Measurements from ENCODE around the gene LINGO4. TPM values are rescaled to one million over a fixed set of nuclear protein-coding genes. Genes with fewer than 3 reads are reported as not detected.
A peak's percentile ranks its signal among the peaks of the same experiment; 100 is the strongest.

LINGO4 gene
- total RNA-seq, 2 experiments from 2014 or later, result 0.35 to 0.50 TPM

DNA sequence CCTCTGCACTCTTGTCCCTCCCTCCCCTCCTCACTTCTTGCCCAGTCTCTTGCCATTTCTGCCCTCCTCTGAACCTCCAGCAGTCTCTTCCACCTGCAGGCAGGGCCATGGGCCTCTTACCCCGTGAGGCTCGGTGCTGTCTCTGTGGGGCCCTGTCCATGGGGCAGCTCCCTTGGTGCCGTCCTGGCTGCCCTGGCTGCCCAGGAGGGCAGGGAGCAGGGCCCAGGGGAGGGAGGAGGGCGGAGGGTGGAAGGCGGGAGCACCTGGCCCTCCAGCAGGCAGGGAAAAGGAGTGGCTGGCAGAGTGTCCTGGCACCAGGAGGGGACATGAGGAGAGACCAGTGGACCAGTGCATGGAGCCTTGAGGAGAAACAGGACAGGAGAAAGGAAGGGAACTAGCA is 26.4 kb upstream of the LINGO4 start, which contains the start of gene RORC:
RORC (minus strand) TSS at position 198 of the 400 bp plus-strand sequence; CDS start at position 160, 38 bp downstream.
- POLR2A ChIA-PET, result no interaction called here
- CTCF ChIA-PET, result interaction anchor here (0.6 to 1.9 kb wide), 3 partner anchors 9 to 240 kb away, joined by 3 to 10 read pairs (median 7); no protein-coding TSS in a partner anchor

DNA sequence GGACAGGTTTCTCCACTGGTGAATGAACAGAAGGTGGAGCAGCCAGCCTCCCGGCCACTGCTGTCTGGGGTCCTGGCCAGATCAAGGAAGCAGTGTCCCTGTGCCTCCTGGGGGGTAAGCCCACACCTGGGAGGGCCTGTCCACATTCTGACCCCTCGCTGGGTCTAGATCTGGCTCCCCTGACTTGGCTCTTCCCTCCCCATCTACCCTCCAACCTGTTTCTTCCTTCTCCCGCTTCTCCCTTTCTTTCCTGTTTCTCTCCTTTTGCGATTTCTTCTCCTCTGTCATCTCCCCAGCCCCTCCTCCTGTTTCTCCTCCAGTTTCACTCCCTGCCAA is 26.0 kb upstream of the LINGO4 start:
- H3K36me3 Mint-ChIP-seq (ENCODE audit: low read depth), result no peaks in the 10 kb centered on the region
- H3K4me1 Mint-ChIP-seq, result peaks cover 78% of the 10 kb centered on the region
- POLR2A ChIA-PET, result no interaction called here
- CTCF ChIA-PET, result interaction anchor here (1.1 to 2.1 kb wide), 4 partner anchors 9 to 20 kb away, joined by 3 to 10 read pairs (median 8); no protein-coding TSS in a partner anchor
- no peaks in the 10 kb centered on the region for H3K9me3 Mint-ChIP-seq
- H3K27ac Mint-ChIP-seq, result peak overlapping the region; percentile 81
- no peak for DNase-seq
- no peaks in the 10 kb centered on the region for H3K27me3 Mint-ChIP-seq
- peak overlapping the region; percentile 44 for H3K4me3 Mint-ChIP-seq

More for the DNA sequence above, 26.4 kb upstream of the LINGO4 start, which contains the start of gene RORC:
- H3K36me3 Mint-ChIP-seq (ENCODE audit: low read depth), result no peaks in the 10 kb centered on the region
- peaks cover 79% of the 10 kb centered on the region for H3K4me1 Mint-ChIP-seq
- H3K27me3 Mint-ChIP-seq, result no peaks in the 10 kb centered on the region
- no peak for DNase-seq
- peak within 1 kb of the TSS; percentile 81 for H3K27ac Mint-ChIP-seq
- H3K4me3 Mint-ChIP-seq, result peak within 1 kb of the TSS; percentile 44
- no peaks in the 10 kb centered on the region for H3K9me3 Mint-ChIP-seq

DNA sequence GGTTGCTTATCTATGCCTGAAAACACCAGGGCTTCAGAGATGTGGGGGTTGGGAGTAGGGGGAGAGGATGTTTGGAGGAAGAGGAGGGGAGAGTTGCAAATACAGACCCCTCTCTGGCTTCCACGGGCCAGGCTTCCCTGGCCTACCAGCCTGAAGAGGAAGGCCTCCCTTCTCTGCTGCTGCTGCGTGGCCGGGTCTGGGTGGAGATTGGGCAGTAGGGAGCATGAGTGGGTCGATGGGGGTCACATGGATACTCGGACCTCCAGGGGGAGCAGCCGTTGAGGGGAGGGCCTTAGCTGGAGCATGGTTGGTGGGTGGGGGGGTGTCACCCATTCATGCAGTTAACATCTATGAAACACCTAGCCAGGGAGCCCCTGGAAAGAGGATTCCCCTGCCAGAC is 24.8 kb upstream of the LINGO4 start:
- Mint-ChIP-seq H3K27me3 (no peaks in the 10 kb centered on the region), H3K36me3 (ENCODE audit: low read depth) (no peaks in the 10 kb centered on the region), H3K4me3 (no peak overlapping the region), H3K9me3 (no peaks in the 10 kb centered on the region), H3K27ac (peak overlapping the region; percentile 81), H3K4me1 (peaks cover 78% of the 10 kb centered on the region)
- DNase-seq, result no peak
- ChIA-PET POLR2A (interaction anchor here (1.1 kb wide), 1 partner anchor 40 kb away, joined by 5 read pairs; the partner anchor contains the start of gene TDRKH), CTCF (interaction anchor here (0.7 to 2.1 kb wide), 8 partner anchors 8 to 67 kb away, joined by 3 to 10 read pairs (median 3); partner anchors contain the start of gene MRPL9)

DNA sequence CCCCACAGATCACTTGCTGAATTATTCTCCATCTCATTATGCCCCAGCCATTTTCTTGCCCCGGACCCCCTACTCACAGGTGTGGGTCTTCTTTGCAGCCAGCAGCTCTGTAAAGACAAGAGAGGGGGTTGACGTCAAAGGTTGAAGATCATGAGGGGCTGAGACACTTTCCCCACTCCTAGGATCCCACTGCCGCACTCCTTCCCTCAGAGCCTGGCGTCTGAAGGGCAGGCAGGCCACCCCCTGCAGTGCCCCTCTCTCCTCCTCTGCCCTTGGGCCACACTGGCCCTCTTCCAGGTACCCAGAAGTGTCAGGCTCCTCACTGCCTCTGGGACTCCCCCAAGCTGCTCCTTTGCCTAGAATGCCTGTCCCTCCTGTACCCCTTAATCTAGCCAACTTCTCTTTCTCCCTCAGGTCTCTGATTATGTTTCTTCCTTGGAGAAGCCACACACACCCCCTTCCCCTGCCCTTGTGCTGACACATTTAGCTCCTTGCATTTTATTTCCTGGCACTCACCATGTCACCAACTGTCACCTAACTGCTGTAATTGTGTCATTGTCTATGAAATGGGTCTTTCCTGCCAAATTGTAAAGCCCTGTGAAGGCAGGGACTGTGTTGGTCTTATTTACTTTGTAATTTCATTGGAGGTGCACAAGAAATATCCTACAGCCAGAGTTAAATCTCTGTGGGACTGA is 24.3 kb upstream of the LINGO4 start:
- Mint-ChIP-seq H3K9me3 (no peaks in the 10 kb centered on the region), H3K27me3 (no peaks in the 10 kb centered on the region), H3K4me1 (peaks cover 75% of the 10 kb centered on the region), H3K36me3 (ENCODE audit: low read depth) (no peaks in the 10 kb centered on the region), H3K27ac (peak overlapping the region; percentile 81), H3K4me3 (peak overlapping the region; percentile 3)
- no peak for DNase-seq
- ChIA-PET POLR2A (interaction anchor here (1.1 kb wide), 1 partner anchor 39 kb away, joined by 5 read pairs; the partner anchor contains the start of gene TDRKH), CTCF (interaction anchor here (1.7 to 2.1 kb wide), 3 partner anchors 9 to 14 kb away, joined by 3 to 9 read pairs (median 7); no protein-coding TSS in a partner anchor)

DNA sequence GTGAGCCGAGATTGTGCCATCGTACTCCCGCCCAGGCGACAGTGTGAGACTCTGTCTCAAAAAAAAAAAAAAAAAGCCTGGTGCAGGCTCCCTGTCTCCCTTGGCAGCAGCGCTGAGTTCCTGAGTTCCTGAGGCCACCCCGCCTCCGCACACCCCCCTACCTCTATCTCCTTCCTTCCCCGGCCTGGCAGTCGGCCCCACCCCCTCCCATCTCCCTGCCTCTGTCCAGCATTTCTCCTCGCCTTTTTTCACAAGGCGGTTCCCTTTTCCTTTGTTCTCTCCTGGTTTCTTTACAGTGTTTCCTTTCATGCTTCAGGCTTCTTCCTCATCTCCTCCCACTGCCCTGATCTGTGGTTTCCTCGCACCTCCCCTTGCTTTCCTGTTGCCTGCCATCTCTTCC is 23.7 kb upstream of the LINGO4 start:
- Mint-ChIP-seq H3K27ac (peak overlapping the region; percentile 81), H3K36me3 (ENCODE audit: low read depth) (no peaks in the 10 kb centered on the region), H3K9me3 (no peaks in the 10 kb centered on the region), H3K27me3 (no peaks in the 10 kb centered on the region), H3K4me3 (peak overlapping the region; percentile 3), H3K4me1 (peaks cover 69% of the 10 kb centered on the region)
- ChIA-PET CTCF (interaction anchor here (0.8 to 3.7 kb wide), 4 partner anchors 8 to 46 kb away, joined by 3 to 18 read pairs (median 6); no protein-coding TSS in a partner anchor), POLR2A (no interaction called here)
- no peak for DNase-seq

DNA sequence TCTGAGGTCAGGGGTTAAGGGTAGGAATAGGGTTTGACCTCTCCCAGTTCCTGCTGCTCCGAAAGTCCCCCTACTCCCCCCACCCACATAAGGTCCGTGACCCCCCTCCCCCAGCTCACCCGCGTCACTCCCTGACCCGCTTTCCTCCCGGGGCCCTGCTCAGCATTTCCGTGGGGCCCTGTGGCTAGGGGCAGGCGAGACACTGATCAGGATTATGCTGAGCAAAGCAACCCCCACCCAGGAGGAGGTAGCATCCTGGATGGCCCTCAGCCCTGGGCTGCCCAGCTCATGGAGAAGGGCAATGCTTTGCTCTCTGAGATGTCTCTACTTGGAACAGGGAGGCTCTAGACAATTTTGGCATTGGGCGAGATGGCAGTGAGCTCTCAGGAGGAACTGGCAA is 22.6 kb upstream of the LINGO4 start:
- ChIA-PET POLR2A (no interaction called here), CTCF (interaction anchor here (1.0 to 3.7 kb wide), 4 partner anchors 9 to 45 kb away, joined by 3 to 18 read pairs (median 6); no protein-coding TSS in a partner anchor)
- H3K4me1 Mint-ChIP-seq, result peaks cover 63% of the 10 kb centered on the region
- DNase-seq, result no peak
- H3K27me3 Mint-ChIP-seq, result no peaks in the 10 kb centered on the region
- H3K4me3 Mint-ChIP-seq, result peak overlapping the region; percentile 3
- no peaks in the 10 kb centered on the region for H3K9me3 Mint-ChIP-seq
- no peaks in the 10 kb centered on the region for H3K36me3 Mint-ChIP-seq (ENCODE audit: low read depth)
- H3K27ac Mint-ChIP-seq, result peak overlapping the region; percentile 81

DNA sequence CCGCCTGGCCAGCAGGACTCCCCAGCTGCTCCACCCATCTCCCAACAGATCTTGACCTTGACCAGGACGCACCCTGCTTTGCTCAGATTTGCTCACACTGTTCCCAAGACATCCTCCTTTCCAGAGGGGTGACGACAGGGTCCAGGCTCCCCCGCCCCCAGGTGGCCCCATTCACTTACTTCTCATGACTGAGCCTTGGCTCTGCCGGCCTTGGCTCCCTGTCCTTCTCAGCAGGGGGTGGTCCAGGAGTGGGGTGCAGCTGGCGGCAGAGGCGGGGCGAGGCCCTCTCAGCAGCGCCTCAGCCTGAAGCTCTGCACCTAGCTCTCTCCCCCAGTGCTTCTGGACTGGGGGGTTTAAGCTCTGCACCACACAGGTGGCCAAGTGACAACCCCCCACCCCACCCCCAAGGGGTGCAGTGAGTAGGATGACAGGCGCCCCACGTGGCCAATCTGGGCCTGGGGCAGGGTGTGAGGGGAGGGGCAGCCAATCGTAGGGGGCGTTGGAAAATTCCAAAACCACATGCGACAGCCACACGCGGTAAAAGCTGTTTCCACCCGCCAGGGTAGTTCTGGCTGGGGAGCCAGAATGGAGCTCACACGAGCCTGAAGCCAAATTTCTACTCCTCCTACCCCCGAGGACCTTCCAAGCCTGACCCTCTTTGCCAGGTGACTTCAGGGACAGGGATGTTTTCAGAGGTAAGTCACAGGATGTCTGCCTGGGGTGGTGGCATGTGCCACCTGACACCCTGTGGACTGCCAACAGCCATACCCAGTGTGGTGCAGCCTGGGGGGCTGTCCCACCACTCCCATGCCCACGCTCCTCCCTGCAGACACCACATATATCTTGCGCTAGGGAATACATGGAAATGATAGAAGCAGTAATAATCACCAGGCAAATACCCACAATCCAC is 20.8 kb upstream of the LINGO4 start:
- ChIA-PET POLR2A (no interaction called here), CTCF (interaction anchor here (3.7 kb wide), 1 partner anchor 11 kb away, joined by 18 read pairs; no protein-coding TSS in a partner anchor)
- H3K27ac Mint-ChIP-seq, result peak overlapping the region; percentile 84
- peaks cover 66% of the 10 kb centered on the region for H3K4me1 Mint-ChIP-seq
- no peak for DNase-seq
- H3K36me3 Mint-ChIP-seq (ENCODE audit: low read depth), result no peaks in the 10 kb centered on the region
- H3K4me3 Mint-ChIP-seq, result peak overlapping the region; percentile 65
- no peaks in the 10 kb centered on the region for H3K9me3 Mint-ChIP-seq
- no peaks in the 10 kb centered on the region for H3K27me3 Mint-ChIP-seq

DNA sequence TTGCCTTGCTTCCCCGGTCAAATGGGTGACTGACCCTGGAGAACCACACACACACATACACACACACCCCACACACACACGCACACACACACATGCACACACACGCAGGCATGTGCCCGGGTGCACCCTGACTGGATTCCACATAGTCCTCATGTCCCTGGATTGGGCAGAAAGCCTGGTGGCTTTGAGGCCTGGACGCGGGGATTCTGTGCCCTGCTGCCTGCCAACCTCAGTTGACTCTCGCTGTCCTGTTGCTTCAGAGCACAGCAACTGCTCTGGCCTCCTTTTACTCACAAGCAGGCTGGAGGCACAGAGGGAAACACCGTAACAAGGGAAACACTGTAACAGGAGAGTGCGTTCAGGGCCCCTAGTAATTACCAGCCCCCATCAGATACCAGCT is 20.0 kb upstream of the LINGO4 start:
- ChIA-PET CTCF (interaction anchor here (1.9 to 3.7 kb wide), 2 partner anchors 12 to 15 kb away, joined by 4 to 18 read pairs; no protein-coding TSS in a partner anchor), POLR2A (no interaction called here)
- no peaks in the 10 kb centered on the region for H3K27me3 Mint-ChIP-seq
- peaks cover 67% of the 10 kb centered on the region for H3K4me1 Mint-ChIP-seq
- peak overlapping the region; percentile 11 for H3K27ac Mint-ChIP-seq
- no peak for DNase-seq
- no peaks in the 10 kb centered on the region for H3K36me3 Mint-ChIP-seq (ENCODE audit: low read depth)
- peak overlapping the region; percentile 65 for H3K4me3 Mint-ChIP-seq
- H3K9me3 Mint-ChIP-seq, result no peaks in the 10 kb centered on the region

DNA sequence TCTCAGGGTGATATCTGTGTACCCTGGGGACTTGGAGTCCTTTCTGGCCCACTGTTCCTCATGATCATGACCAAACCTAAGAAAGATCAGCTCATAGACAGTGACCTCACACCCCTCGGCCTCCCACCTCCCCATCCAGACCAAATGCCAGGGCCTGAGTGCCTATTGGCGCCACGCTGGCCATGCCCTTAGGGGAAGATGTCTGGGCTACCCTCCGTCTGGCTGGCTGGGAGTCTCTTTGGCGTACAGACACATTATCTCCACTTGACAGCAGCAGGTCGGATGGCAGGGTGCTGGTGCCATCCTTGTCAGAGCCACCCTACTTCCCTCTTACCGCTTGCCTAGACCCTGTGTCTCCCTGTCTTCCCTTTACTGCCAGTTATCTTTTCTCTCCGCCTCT is 18.0 kb upstream of the LINGO4 start:
- H3K4me3 Mint-ChIP-seq, result peak overlapping the region; percentile 43
- CTCF ChIA-PET, result interaction anchor here (2.0 kb wide), 1 partner anchor 8 kb away, joined by 10 read pairs; the partner anchor contains the start of gene RORC
- no peak for DNase-seq
- H3K9me3 Mint-ChIP-seq, result no peaks in the 10 kb centered on the region
- H3K4me1 Mint-ChIP-seq, result peaks cover 60% of the 10 kb centered on the region
- POLR2A ChIA-PET, result no interaction called here
- peak overlapping the region; percentile 44 for H3K27ac Mint-ChIP-seq
- H3K27me3 Mint-ChIP-seq, result no peaks in the 10 kb centered on the region
- H3K36me3 Mint-ChIP-seq (ENCODE audit: low read depth), result no peaks in the 10 kb centered on the region

DNA sequence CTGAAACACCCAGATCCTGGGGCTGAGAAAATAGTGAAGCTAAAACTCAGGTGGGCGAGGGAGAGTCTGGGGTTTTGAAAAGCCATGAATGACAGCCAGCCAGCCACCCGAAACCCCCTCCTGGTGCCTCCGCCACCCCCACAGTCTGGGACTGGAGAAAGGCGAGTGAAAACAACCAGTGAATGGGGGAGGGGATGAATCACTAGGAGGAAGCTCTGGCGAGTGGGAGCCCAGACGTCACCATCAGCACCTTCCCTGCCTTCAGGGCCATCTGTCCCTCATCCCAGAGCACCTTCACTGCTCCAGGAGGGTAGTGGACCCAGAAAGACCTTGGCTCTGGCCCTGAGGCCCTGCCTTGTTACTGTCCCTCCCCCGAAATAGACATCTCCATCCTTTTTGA is 17.2 kb upstream of the LINGO4 start:
- CTCF ChIA-PET, result interaction anchor here (0.6 to 3.7 kb wide), 4 partner anchors 9 to 226 kb away, joined by 3 to 17 read pairs (median 12); partner anchors contain the start of gene RORC
- no peaks in the 10 kb centered on the region for H3K27me3 Mint-ChIP-seq
- H3K4me3 Mint-ChIP-seq, result peak overlapping the region; percentile 43
- H3K36me3 Mint-ChIP-seq (ENCODE audit: low read depth), result no peaks in the 10 kb centered on the region
- peak overlapping the region; percentile 44 for H3K27ac Mint-ChIP-seq
- H3K4me1 Mint-ChIP-seq, result peaks cover 59% of the 10 kb centered on the region
- POLR2A ChIA-PET, result no interaction called here
- no peaks in the 10 kb centered on the region for H3K9me3 Mint-ChIP-seq
- no peak for DNase-seq

DNA sequence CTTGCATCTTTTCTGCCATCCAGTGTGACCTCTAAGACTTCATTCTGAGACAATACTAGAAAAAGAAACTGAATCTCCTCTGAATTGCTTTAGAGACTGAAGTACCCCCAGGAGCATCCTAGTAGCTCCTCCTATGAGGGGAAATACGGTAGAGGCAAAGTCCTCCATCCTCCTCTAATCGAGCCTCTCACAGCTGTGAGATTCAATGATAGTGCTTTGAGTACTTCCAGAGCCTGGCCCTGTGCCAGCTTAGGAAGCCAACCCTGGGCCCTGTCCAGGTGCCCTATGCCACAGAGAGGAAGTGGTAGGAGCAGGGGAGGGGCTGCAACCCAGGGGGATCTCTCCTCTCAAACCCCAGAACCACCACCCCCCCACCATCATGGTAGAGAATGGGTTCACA is 15.7 kb upstream of the LINGO4 start:
- DNase-seq, result no peak
- Mint-ChIP-seq H3K27ac (peak overlapping the region; percentile 43), H3K9me3 (no peaks in the 10 kb centered on the region), H3K4me3 (no peak overlapping the region), H3K27me3 (no peaks in the 10 kb centered on the region), H3K36me3 (ENCODE audit: low read depth) (no peaks in the 10 kb centered on the region), H3K4me1 (peaks cover 64% of the 10 kb centered on the region)
- ChIA-PET POLR2A (interaction anchor here (0.6 kb wide), 1 partner anchor 30 kb away, joined by 3 read pairs; no protein-coding TSS in a partner anchor), CTCF (interaction anchor here (0.7 to 3.7 kb wide), 12 partner anchors 9 to 227 kb away, joined by 3 to 17 read pairs (median 3); no protein-coding TSS in a partner anchor)

DNA sequence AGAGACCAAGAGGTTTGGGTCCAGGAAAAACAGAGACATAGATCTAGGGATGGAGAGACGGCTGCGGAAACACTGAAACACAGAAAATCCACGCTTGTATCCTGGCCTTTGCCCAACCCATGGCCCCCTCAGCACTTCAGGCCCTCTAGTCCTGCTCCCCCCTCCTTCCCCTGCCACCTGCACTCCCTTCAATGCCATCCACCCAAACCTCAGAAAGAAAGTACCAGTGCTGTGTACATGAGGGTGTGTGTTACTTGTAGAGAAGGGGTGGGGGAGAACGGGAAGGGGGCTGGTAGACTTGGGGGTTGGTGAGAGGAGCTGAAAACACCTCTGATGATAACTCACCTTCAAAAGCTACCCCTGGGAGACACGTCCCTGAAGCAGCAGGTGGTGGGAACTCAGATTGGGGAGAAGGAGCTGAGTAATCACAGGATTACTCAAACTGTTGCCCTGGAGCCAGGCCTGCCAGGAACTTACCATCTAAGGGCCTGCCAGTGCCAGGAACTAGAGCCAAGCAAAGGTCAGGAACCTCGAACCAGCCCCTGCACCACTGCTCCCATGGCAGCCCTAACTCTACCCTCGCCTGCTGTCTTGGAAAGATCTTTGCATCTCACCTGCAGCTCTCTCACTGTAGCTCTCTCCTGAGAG is 14.9 kb upstream of the LINGO4 start:
- Mint-ChIP-seq H3K36me3 (ENCODE audit: low read depth) (no peaks in the 10 kb centered on the region), H3K27ac (peak overlapping the region; percentile 33), H3K9me3 (no peaks in the 10 kb centered on the region), H3K27me3 (no peaks in the 10 kb centered on the region), H3K4me1 (peaks cover 69% of the 10 kb centered on the region), H3K4me3 (no peak overlapping the region)
- no peak for DNase-seq
- ChIA-PET CTCF (interaction anchor here (0.8 to 3.7 kb wide), 11 partner anchors 8 to 196 kb away, joined by 3 to 17 read pairs (median 5); no protein-coding TSS in a partner anchor), POLR2A (no interaction called here)

Measured in activated CD4-positive, alpha-beta T cell treated with anti-CD3 and anti-CD28 coated beads, Interleukin-2, amount 10 ng/mL, durations not matched to agents 7 days and 5 days (primary cell).